HG03565 (cell line): ENCODE results near the gene IYD.
A peak's percentile ranks its signal among the peaks of the same experiment; 100 is the strongest.

ENCODE experiments used
- ATAC-seq: cut with Tn5 transposase; IDR thresholded peaks from one replicate; pipeline ENCODE4 v1.9.1; 2021; ENCODE audit warnings: mild to moderate bottlenecking, moderate library complexity; ENCODE audit not compliant: unreplicated experiment

The IYD gene

GRCh38 chr6:150394053-150394898, 25.5 kb downstream of the IYD start:
- no peak for ATAC-seq

- ATAC-seq = no peak
These were observed 26.1 kb downstream of the IYD start for GRCh38 chr6:150394899-150395295.

GRCh38 chr6:150395388-150396009, 26.7 kb downstream of the IYD start:
- ATAC-seq = peak; percentile 68

- no peak for ATAC-seq
These were observed 34.8 kb downstream of the IYD start for GRCh38 chr6:150403458-150404246.

- no peak for ATAC-seq
These were observed 38.1 kb downstream of the IYD start for GRCh38 chr6:150406948-150407347.

- no peak for ATAC-seq
These were observed 40.0 kb downstream of the IYD start for GRCh38 chr6:150408842-150409241.

GRCh38 chr6:150409576-150410066, 40.8 kb downstream of the IYD start:
- ATAC-seq = no peak

GRCh38 chr6:150410399-150410798, 41.6 kb downstream of the IYD start:
- no peak for ATAC-seq

- no peak for ATAC-seq
These were observed 42.1 kb downstream of the IYD start for GRCh38 chr6:150410906-150411305.

GRCh38 chr6:150412221-150412620, 43.4 kb downstream of the IYD start:
- ATAC-seq = no peak

- ATAC-seq = no peak
These were observed 44.4 kb downstream of the IYD start for GRCh38 chr6:150413198-150413597.

GRCh38 chr6:150413781-150414281, 45.0 kb downstream of the IYD start:
- ATAC-seq = no peak

GRCh38 chr6:150416128-150416527, 47.3 kb downstream of the IYD start:
- no peak for ATAC-seq

GRCh38 chr6:150417250-150417649, 48.4 kb downstream of the IYD start:
- no peak for ATAC-seq

- peak; percentile 69 for ATAC-seq
These were observed 49.4 kb downstream of the IYD start for GRCh38 chr6:150417899-150418826.

- ATAC-seq = no peak
These were observed 50.2 kb downstream of the IYD start for GRCh38 chr6:150418827-150419594.

GRCh38 chr6:150420428-150420827, 51.6 kb downstream of the IYD start:
- ATAC-seq = no peak

GRCh38 chr6:150420926-150421325, 52.1 kb downstream of the IYD start:
- ATAC-seq = no peak

GRCh38 chr6:150425508-150425907, 56.7 kb downstream of the IYD start:
- ATAC-seq = no peak
